Stimulated activated naive CD8-positive, alpha-beta T cell treated with anti-CD3 and anti-CD28 coated beads, Interleukin-15, Interleukin-2, amounts not matched to agents 100 ng/mL and 50 ng/mL, for 24 hours (primary cell): ENCODE results near the gene CD63.

ENCODE experiments used
- H3K27ac Mint-ChIP-seq: one replicate; pipeline ENCODE4 v1.8.0; 2021; ENCODE audit warnings: mild to moderate bottlenecking, mixed read lengths
- H3K27me3 Mint-ChIP-seq: one replicate; pipeline ENCODE4 v1.8.0; 2021; ENCODE audit warnings: mixed read lengths
- H3K36me3 Mint-ChIP-seq: one replicate; pipeline ENCODE4 v1.8.0; 2021; ENCODE audit warnings: low read depth, mixed read lengths
- H3K4me1 Mint-ChIP-seq: one replicate; pipeline ENCODE4 v1.8.0; 2021; ENCODE audit warnings: low read depth, mixed read lengths
- H3K4me3 Mint-ChIP-seq: one replicate; pipeline ENCODE4 v1.8.0; 2021; ENCODE audit warnings: mild to moderate bottlenecking, mixed read lengths
- H3K9me3 Mint-ChIP-seq: one replicate; pipeline ENCODE4 v1.8.0; 2021; ENCODE audit warnings: mixed read lengths

Gene CD63

GRCh38 chr12:55744340-55745030 is 15.7 kb upstream of the CD63 start:
- Mint-ChIP-seq H3K27me3 (no peaks in the 10 kb centered on the region), H3K36me3 (no peaks in the 10 kb centered on the region), H3K9me3 (no peaks in the 10 kb centered on the region), H3K4me1 (peaks cover 38% of the 10 kb centered on the region), H3K27ac (no peak overlapping the region), H3K4me3 (peak overlapping the region; percentile 88)

DNA sequence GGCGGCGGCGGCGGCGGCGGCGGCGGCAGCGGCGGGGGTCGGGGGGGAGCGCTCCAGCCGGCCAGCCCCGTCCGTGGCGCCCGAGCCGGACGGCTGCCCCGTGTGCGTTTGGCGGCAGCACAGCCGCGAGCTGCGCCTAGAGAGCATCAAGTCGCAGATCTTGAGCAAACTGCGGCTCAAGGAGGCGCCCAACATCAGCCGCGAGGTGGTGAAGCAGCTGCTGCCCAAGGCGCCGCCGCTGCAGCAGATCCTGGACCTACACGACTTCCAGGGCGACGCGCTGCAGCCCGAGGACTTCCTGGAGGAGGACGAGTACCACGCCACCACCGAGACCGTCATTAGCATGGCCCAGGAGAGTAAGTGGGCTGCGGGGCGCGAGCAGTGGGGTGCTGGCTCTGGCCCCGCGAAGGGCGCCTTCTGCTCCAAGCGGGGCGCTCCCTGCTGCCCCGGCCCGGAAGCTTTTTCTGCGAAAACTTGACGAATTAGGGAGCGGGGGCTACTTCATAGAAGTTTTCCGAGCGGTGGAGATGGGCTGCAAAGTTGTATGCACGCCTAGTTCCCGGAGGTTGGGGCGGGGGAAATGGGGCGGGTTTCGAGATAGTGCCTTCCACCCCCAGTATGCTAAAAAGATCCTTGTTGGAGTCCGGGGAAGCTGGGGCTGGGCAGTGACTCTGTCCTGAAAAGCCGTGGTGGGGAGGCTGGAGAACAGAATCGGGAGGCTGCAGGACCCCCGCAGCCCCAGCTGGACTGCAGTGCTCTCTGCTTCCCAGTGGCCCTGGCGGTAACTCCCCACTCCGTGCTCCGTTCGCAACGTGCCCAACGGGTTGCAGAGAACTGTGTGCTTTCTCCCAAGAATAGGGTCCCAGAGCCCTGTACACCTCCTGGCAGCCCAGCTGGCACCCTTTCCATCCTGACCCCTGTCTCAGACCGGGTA is 14.9 kb upstream of the CD63 start:
- Mint-ChIP-seq H3K27me3 (no peaks in the 10 kb centered on the region), H3K4me1 (peaks cover 38% of the 10 kb centered on the region), H3K27ac (peak overlapping the region; percentile 54), H3K4me3 (peak overlapping the region; percentile 88), H3K9me3 (no peaks in the 10 kb centered on the region), H3K36me3 (no peaks in the 10 kb centered on the region)

GRCh38 chr12:55742719-55743405 is 14.1 kb upstream of the CD63 start, which contains the start of gene GDF11:
GDF11 (plus strand) TSS chr12:55743122; CDS start chr12:55743317, 195 bp downstream.
- no peaks in the 10 kb centered on the region for H3K9me3 Mint-ChIP-seq
- H3K36me3 Mint-ChIP-seq, result no peaks in the 10 kb centered on the region
- peak within 1 kb of the TSS; percentile 88 for H3K4me3 Mint-ChIP-seq
- peaks cover 44% of the 10 kb centered on the region for H3K4me1 Mint-ChIP-seq
- no peaks in the 10 kb centered on the region for H3K27me3 Mint-ChIP-seq
- peak within 1 kb of the TSS; percentile 76 for H3K27ac Mint-ChIP-seq

DNA sequence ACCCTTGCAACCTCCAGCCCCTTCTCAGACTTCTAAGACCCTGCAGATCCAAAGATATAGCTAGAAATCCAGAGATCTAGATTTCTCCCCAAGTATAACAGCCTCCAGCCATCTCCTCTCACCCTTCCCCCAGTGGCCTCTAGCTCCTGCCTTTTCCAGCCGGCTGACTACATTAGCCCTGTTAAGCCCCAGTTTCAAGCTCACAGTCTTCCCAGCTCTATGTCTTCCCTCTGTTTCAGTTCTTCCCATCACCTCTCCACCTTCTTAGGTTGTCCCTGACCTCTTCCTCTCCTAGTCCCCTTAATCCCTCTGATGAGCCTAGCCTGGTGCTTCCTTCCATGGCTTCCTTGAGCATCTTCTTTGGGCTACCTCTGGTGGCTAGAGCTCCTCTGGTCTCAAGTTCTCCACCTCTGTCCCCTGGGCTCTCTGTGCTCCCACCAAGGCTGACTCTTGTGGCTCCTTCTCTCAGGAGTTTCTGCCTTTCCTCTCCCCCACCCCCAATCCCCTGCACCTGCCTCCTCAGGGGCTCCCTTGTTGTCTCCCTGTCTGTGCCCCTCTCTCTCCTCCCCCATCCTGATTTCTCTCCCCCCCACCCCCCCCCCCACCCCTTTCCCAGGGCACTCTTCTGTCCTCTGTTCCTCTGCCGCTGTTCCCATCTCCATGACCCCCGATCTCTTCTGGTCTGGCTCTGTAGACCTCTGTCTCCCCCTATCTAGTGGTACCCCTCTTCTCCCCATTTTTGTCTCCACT is 13.3 kb upstream of the CD63 start:
- no peaks in the 10 kb centered on the region for H3K9me3 Mint-ChIP-seq
- peak overlapping the region; percentile 76 for H3K27ac Mint-ChIP-seq
- H3K4me1 Mint-ChIP-seq, result peaks cover 52% of the 10 kb centered on the region
- H3K36me3 Mint-ChIP-seq, result no peaks in the 10 kb centered on the region
- H3K4me3 Mint-ChIP-seq, result peak overlapping the region; percentile 80
- no peaks in the 10 kb centered on the region for H3K27me3 Mint-ChIP-seq

DNA sequence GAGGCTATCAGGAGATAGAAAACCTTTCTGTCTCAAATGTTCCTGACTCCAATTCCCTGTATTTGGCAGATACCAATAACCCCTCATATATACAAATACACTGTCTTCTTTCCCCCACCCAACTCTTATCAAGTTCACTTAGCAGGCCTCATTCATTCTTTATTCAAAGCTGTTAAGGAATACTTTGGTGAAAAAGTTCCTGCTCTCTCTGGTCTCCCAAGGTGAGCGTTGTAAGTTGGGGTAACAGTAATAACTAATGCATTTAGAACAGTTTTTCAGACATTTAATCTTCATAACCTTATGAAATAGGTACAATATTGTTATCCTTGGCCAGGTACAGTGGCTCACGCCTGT is 10.2 kb upstream of the CD63 start:
- Mint-ChIP-seq H3K27ac (no peak overlapping the region), H3K27me3 (no peaks in the 10 kb centered on the region), H3K36me3 (no peaks in the 10 kb centered on the region), H3K9me3 (no peaks in the 10 kb centered on the region), H3K4me3 (peak overlapping the region; percentile 82), H3K4me1 (peaks cover 34% of the 10 kb centered on the region)

GRCh38 chr12:55738123-55739024 is 9.6 kb upstream of the CD63 start:
- peak overlapping the region; percentile 81 for H3K27ac Mint-ChIP-seq
- no peaks in the 10 kb centered on the region for H3K27me3 Mint-ChIP-seq
- peak overlapping the region; percentile 82 for H3K4me3 Mint-ChIP-seq
- no peaks in the 10 kb centered on the region for H3K9me3 Mint-ChIP-seq
- H3K36me3 Mint-ChIP-seq, result no peaks in the 10 kb centered on the region
- H3K4me1 Mint-ChIP-seq, result peaks cover 30% of the 10 kb centered on the region

DNA sequence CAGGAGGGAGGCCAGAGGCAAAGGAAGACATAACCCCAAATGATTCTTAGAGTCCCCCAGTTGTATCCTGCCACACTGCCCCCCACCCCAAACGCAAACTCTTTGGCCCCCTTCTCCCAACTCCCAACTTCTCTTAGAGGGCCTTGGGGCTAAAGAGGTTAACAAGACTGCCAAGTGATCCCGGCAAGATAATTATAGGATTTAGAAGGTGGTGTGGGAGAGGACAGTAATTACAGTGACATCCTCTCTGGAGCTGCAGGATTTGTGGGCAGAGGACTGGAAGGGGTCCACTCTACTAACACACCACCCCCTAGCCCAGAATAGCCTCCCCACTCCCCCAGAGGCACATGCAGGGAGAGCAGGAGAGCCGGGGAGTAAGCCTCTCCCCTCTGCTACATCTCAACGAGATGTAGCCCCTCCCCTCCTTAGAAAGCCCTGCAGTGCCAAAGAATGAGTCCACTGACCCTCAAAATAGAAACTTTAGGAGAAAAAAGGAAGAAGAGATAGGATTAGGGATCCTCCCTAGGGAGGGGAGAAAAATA is 8.8 kb upstream of the CD63 start:
- Mint-ChIP-seq H3K4me3 (peak overlapping the region; percentile 82), H3K36me3 (no peaks in the 10 kb centered on the region), H3K27me3 (no peaks in the 10 kb centered on the region), H3K9me3 (no peaks in the 10 kb centered on the region), H3K27ac (peak overlapping the region; percentile 81), H3K4me1 (peaks cover 28% of the 10 kb centered on the region)

DNA sequence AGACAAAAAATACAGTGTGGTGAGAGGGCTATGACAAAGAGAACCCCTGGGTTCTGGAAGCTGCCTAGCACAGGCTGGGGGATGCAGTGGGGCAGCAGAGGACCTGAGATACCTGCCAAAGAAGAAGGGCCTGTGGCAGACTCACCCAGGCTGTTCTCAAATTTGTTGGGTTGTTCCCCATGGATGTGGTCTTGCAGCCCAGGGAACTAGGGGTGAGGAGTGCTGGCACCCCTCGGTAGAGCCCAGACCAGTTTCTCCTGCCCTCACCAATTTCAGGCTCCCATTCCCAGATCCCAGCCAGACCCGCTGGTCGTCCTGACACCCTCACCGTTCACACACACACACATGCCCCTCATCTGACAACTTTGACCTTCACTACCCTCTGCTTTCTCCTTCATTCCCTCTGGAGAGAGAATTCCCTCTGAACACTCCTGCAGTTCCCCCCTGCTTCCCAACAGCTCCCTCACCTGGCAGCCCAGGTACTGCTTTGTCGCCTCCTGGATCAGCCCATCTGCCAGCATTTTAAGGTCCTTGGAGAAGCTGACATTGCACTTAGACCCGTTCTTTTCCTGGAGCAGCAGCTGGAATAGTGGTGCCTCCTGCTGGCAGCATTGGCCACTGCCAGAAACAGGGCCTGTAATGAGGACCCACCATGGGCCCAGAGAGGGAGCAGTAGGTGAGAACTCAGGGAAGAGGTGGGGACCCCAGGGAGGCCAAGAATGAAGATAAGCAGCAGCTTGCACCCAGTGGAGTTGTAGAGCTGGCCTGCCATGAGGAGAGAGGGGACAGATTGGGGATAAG is 8.2 kb upstream of the CD63 start:
- H3K9me3 Mint-ChIP-seq, result no peaks in the 10 kb centered on the region
- peak overlapping the region; percentile 81 for H3K27ac Mint-ChIP-seq

DNA sequence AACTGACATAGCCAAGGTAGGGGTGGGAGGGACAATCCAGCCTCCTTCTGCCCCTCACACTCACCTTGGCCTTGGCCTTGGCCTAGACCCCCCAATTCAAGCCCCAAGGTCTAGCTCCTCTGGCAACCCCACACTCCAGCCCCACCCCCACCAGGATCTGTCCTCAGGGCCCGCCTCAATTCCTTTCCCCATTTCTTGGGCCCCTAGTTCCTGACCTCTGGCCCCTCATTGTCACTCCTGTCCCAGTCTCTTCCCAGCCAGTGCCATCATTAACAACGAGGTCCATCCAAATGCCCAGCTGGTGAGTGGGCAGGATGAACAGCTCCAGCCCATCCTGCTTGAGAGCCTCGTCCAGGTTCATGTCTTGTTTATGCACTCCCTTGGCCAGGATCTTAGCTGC is 7.3 kb upstream of the CD63 start:
- Mint-ChIP-seq H3K9me3 (no peaks in the 10 kb centered on the region), H3K4me3 (no peak overlapping the region), H3K27me3 (no peaks in the 10 kb centered on the region), H3K36me3 (no peaks in the 10 kb centered on the region), H3K4me1 (peaks cover 18% of the 10 kb centered on the region), H3K27ac (no peak overlapping the region)

More for the DNA sequence above, 8.2 kb upstream of the CD63 start:
- H3K4me3 Mint-ChIP-seq, result no peak overlapping the region
- H3K27me3 Mint-ChIP-seq, result no peaks in the 10 kb centered on the region
- no peaks in the 10 kb centered on the region for H3K36me3 Mint-ChIP-seq
- H3K4me1 Mint-ChIP-seq, result peaks cover 21% of the 10 kb centered on the region

- Mint-ChIP-seq H3K27me3 (no peaks in the 10 kb centered on the region), H3K4me1 (peaks cover 30% of the 10 kb centered on the region), H3K27ac (no peak overlapping the region), H3K4me3 (no peak overlapping the region), H3K36me3 (no peaks in the 10 kb centered on the region), H3K9me3 (no peaks in the 10 kb centered on the region)
Measured at GRCh38 chr12:55734595-55734994, 5.8 kb upstream of the CD63 start.

DNA sequence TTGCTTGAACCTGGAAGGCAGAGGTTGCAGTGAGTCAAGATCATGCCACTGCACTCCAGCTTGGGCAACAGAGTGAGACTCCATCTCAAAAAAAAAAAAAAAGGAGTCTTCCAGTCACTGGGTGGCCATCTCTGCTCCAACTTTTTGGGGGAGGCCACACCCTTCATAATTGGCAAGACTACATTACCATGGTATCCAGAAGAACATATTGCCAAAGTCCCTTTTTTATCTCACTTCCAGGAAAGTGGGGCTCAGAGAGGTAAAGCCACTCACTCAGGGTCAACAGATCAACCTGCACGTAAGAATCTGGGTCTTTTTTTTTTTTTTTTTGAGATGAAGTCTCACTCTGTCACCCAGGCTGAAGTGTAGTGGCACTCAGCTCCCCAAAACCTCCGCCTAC is 5.0 kb upstream of the CD63 start:
- Mint-ChIP-seq H3K36me3 (no peaks in the 10 kb centered on the region), H3K27me3 (no peaks in the 10 kb centered on the region), H3K4me3 (no peak overlapping the region), H3K9me3 (no peaks in the 10 kb centered on the region), H3K4me1 (peaks cover 31% of the 10 kb centered on the region), H3K27ac (no peak overlapping the region)

DNA sequence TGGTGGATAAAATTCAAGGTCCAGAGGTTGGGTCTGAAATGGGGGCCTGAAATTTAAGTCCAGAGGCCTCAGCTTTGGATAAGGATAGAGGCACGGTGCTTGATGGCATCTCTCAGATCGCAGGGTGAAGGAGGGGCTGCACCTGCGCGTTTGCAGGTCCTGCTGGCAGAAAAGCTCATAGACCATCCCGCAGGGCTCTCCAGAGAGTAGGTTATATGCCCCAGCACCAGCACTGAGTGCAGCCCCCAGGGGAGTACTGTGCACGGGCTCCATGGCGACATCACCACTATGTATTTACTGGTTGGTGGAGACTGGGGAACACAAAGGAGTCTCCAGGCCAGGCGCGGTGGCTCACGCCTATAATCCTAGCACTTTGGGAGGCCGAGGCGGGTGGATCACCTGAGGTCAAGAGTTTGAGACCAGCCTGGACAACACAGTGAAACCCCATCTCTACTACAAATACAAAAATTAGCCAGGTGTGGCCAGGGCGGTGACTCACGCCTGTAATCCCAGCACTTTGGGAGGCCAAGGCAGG is 4.3 kb upstream of the CD63 start:
- Mint-ChIP-seq H3K27ac (no peak overlapping the region), H3K4me3 (no peak overlapping the region), H3K9me3 (no peaks in the 10 kb centered on the region), H3K36me3 (no peaks in the 10 kb centered on the region), H3K27me3 (no peaks in the 10 kb centered on the region), H3K4me1 (peaks cover 27% of the 10 kb centered on the region)

DNA sequence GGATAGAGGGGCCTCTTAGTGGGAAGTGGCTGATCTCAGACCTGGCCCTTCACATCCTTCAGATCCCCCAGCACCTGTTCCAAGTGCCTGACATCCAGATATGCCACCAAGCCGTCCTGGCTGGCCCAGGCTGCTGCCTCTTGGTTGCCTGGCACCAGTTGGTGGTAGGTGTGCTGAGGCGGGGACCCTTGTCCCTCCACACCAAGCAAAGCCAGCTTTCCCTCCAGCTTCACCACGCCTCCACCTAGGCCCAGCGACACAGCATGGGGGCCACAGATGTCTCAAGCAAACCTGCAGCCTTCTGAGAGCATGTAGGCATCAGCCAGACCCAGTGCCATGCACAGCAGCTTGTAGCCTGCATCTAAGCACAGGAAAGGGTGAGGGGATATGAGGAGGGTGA is 3.5 kb upstream of the CD63 start:
- Mint-ChIP-seq H3K27me3 (no peaks in the 10 kb centered on the region), H3K27ac (no peak overlapping the region), H3K9me3 (no peaks in the 10 kb centered on the region), H3K4me3 (no peak overlapping the region), H3K36me3 (no peaks in the 10 kb centered on the region), H3K4me1 (peaks cover 24% of the 10 kb centered on the region)
